ENCODE data around the gene TRPV4.

- no peak for TF ChIP-seq POLR2A (IDR thresholded peaks at IDR 0.05)
- TF ChIP-seq CTCF (IDR thresholded peaks at IDR 0.05) = no peak
These were observed 49.3 kb downstream of the TRPV4 start for GRCh38 chr12:109783965-109784244.

All from uterus (tissue), 2 donors.